GM12891 (cell line): Measurements from ENCODE around the gene PLEKHG2.
A peak's percentile ranks its signal among the peaks of the same experiment; 100 is the strongest.
"Not testable (repeated sequence)": the region's sequence is repeated elsewhere in the genome, so short reads cannot be mapped to it uniquely, and the experiment has no call there.

Experiments used
- DNase-seq: peaks from one replicate; pipeline ENCODE4 v3.0.0; 2011; ENCODE audit warnings: low spot score; ENCODE audit not compliant: insufficient read length
- FAIRE-seq: peaks from 2 replicates; lab custom pipeline; 2011; peaks lifted over from hg19 to GRCh38; lab: Jason Lieb, UNC
- PAX5 ChIP-seq: IDR thresholded peaks from 2 replicates; pipeline ENCODE4 v1.6.1; 2011; ENCODE audit warnings: low read length, moderate library complexity, mild to moderate bottlenecking; ENCODE audit not compliant: insufficient read depth, severe bottlenecking
- POLR2A ChIP-seq: IDR thresholded peaks from 2 replicates; pipeline ENCODE4 v1.6.1; 2011; ENCODE audit warnings: low read depth, low read length, control low read depth
- POLR2AphosphoS5 ChIP-seq: IDR thresholded peaks from 2 replicates; pipeline ENCODE4 v1.6.1; 2011; ENCODE audit warnings: low read depth, low read length, control low read depth
- POU2F2 ChIP-seq: IDR thresholded peaks from 2 replicates; pipeline ENCODE4 v1.6.1; 2011; ENCODE audit warnings: low read depth, mild to moderate bottlenecking, control low read depth, low read length, moderate library complexity
- SPI1 ChIP-seq: IDR thresholded peaks from 2 replicates; pipeline ENCODE4 v1.6.1; 2011; ENCODE audit warnings: low read depth, low read length, control low read depth
- TAF1 ChIP-seq: IDR thresholded peaks from 2 replicates; pipeline ENCODE4 v1.6.1; 2011; ENCODE audit warnings: low read depth, low read length, control low read depth

PLEKHG2 gene

DNA sequence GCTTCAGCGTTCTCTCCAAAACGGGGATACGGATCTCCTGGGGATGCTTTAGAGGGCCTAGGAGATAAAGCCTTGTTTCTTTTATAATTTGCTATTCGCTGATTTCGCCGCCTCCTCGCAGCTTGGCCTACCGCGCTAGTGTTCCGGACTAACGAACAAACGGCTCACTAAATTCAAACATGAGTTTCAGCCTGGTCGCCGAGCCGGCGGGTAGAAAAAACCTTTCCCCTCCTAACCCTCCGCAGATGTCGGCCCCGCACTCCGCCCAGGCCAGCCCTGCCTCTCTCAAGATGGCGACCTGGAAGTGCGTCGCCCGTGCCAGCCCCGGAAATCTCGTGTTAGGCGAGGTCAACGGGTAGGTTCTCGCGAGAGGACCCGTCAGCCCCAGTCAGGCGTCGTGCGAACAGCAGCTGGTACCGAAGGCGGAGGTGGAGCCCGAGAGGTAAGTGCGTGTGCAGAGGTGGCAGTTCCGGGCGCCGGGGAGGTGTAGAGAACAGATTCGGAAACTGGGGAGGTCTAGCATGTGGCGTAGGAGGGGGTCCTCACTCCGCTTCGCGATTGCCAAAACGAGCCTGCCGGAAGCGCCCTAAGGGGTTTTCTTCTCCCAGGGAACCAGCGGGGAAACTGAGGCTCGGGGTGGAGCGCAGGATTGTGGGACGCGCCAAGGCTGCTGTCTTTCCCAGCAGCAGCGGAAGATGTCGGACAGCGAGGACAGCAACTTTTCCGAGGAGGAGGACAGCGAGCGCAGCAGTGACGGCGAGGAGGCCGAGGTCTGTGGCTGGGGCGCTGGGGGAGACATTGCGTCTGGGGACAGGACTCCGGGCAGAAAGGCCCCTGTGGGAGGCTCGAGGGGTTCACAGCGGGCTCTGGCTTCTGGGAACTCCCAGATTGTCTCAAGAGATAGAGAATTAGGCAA lies 33.0 kb downstream of the PLEKHG2 start, which contains the start of gene SUPT5H:
TSS of gene SUPT5H (plus strand) at position 387 of the 916 bp plus-strand sequence. CDS start at position 696, 309 bp downstream.
- FAIRE-seq: peak; percentile 97
- TF ChIP-seq POU2F2 (peak; percentile 62; the same call in 1 of the 2 replicates), TAF1 (peak; percentile 78; the same call in 1 of the 2 replicates), POLR2A (peak; percentile 94), SPI1 (0 out of 2 replicates have a peak, but pooled peaks have one; percentile 31), POLR2AphosphoS5 (peak; percentile 93), PAX5 (no peak)
- DNase-seq: peak; percentile 95

DNA sequence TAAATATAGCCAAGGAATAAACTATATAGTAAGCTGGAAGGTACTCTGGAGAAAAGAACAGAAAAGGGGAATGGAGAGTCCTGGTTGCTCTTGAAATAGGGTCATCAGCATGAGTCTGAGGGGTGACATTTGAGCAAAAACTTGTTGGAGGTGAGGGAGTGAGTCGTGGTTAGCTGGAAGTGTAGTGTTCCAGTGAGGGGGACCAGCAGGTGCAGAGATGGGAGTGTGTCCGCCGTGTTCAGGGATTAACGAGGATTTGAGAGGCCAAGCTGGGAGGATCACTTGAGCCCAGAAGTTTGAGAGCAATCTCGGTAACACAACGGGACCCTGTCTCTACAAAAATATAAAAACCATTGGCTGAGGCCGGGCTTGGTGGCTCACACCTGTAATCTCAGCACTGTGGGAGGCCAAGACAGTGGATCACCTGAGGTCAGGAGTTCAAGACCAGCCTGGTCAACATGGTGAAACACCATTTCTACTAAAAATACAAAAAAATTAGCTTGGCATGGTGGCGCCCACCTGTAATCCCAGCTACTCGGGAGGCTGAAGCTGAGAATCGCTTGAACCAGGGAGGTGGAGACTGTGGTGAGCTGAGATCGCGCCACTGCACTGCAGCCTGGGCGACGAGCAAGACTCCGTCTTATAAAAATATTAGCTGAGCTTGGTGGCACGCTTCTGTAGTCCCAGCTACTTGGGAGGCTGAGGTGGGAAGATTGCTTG lies 34.1 kb downstream of the PLEKHG2 start:
- TF ChIP-seq SPI1 (no peak), POLR2A (no peak; the same call in 1 of the 2 replicates), POLR2AphosphoS5 (no peak), POU2F2 (no peak), TAF1 (no peak), PAX5 (no peak)
- no peak for DNase-seq
- FAIRE-seq: peak; percentile 13

DNA sequence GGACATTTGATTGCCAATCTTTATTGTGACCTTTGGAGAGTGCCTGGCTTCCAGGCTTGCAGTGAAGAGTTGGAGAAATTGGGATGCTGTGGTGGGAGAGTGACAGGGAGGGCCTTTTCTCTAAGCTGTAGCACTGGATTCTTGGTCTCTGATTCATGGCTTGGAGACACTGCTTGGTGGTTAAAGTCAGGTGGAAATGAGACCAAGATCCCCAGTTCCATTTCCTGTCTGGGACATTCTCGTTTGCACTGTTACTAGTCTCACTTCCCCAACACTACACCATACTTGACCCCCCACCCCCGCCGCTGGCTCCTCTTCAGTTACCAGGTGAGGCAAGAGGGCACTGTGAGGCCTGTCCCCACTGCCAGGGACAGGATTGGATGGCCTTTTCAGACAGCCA lies 35.8 kb downstream of the PLEKHG2 start:
- TF ChIP-seq TAF1: no peak
- no peak for TF ChIP-seq POLR2AphosphoS5
- TF ChIP-seq POLR2A: no peak
- TF ChIP-seq SPI1: peak; percentile 96
- FAIRE-seq (peak; percentile 81), DNase-seq (no peak)

DNA sequence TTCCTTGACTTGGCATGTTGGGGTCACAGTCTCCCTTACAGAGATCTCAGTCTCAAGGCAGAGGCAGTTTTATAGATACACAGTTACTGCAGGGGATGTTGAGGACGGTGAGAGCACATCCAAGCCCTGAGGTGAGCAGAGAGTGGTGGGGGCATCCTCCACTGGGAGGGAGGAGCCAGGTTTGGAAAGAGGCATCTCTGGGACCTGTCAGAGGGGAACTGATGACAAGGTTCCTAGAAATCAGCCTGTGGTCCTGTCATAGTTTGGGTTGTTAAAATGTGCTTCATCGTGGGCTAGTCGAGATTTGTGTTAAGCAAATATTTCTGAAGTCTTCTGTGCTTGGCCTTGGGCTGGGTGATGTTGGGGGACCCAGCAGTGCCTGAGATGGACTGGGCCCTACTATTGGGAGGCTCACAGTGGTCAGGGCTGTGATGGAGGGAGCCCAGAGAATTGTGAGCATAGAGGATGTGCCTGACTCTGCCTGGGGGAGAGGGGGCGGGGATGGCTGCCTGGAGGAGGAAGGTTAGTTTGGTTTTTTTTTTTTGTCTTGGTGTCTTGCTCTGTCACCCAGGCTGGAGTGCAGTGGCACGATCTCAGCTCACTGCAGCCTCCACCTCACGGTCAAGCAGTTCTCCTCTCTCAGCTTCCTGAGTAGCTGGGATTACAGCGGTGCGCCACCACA lies 36.8 kb downstream of the PLEKHG2 start:
- no peak for FAIRE-seq
- TF ChIP-seq POLR2A (no peak), POU2F2 (no peak), TAF1 (no peak), SPI1 (no peak), PAX5 (no peak), POLR2AphosphoS5 (no peak)

GRCh38 chr19:39451257-39451656 lies 38.8 kb downstream of the PLEKHG2 start:
- FAIRE-seq, DNase-seq: not testable (repeated sequence)

More for the DNA sequence above, 36.8 kb downstream of the PLEKHG2 start:
- DNase-seq: no peak

- DNase-seq (no peak), FAIRE-seq (no peak)
- no peak for TF ChIP-seq PAX5
- no peak for TF ChIP-seq SPI1
- no peak for TF ChIP-seq POLR2A
- TF ChIP-seq TAF1: no peak
- TF ChIP-seq POU2F2: no peak
- TF ChIP-seq POLR2AphosphoS5: no peak
Observed at GRCh38 chr19:39463403-39463802, 50.9 kb downstream of the PLEKHG2 start.

DNA sequence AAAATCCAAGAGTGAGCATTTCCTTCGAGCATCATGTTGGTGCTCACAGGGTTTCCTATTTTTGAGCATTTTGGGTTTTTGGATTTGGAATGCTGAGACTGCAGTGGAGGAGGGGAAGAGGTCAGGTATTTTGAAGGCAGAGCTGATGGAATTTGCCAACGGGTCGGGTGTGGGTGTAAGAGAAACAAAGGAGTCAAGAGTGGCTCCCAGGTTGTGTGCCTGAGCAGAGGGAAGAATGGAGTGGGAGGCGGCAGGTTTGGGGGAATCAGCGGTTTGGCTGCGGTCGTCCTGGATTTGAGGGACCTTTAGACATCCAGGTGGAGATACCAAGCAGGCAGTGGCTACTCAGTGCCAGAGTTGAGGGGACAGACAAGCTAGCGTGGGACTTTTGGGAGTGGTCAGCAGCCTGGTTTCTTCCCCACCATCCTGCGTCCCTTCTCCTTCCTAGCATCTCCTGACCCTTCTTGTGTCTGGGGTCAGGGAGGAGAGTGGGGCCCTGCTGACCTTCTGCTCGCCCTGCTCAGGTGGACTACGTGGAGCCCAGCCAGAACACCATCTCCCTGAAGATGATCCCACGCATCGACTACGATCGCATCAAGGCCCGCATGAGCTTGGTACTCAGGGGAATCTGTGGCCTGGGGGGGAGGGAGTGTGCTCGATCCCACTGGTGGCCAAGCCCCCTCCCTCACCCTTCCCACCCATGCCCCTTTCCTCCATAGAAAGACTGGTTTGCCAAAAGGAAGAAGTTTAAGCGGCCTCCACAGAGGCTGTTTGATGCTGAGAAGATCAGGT lies 53.7 kb downstream of the PLEKHG2 start:
- no peak for TF ChIP-seq POU2F2
- TF ChIP-seq POLR2A: no peak
- TF ChIP-seq POLR2AphosphoS5: no peak
- TF ChIP-seq PAX5: no peak
- no peak for TF ChIP-seq TAF1
- no peak for TF ChIP-seq SPI1
- FAIRE-seq: no peak
- no peak for DNase-seq

GRCh38 chr19:39467941-39468340 lies 55.5 kb downstream of the PLEKHG2 start:
- DNase-seq (no peak), FAIRE-seq (no peak)
- TF ChIP-seq POLR2AphosphoS5 (no peak), TAF1 (no peak), POLR2A (0 out of 2 replicates have a peak, but pooled peaks have one; percentile 9), PAX5 (no peak)

DNA sequence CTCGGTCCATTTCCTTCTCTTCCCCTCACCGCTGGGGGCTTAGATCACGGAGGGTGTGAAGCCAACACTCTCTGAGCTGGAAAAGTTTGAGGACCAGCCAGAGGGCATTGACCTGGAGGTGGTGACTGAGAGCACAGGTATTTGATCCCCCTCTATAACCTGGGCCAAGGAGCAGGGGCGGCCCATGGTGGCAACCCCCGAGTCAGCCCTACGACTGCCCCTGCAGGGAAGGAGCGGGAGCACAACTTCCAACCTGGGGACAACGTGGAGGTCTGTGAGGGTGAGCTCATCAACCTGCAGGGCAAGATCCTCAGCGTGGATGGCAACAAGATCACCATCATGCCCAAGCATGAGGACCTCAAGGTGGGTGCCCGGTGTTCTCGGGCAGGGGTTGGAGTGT lies 56.6 kb downstream of the PLEKHG2 start:
- TF ChIP-seq PAX5: no peak
- no peak; the same call in 1 of the 2 replicates for TF ChIP-seq POLR2AphosphoS5
- no peak for TF ChIP-seq SPI1
- TF ChIP-seq POLR2A: no peak
- TF ChIP-seq POU2F2: no peak
- no peak for TF ChIP-seq TAF1
- DNase-seq (no peak), FAIRE-seq (no peak)
